Tibial nerve (tissue), 3 donors: ENCODE results near the gene CCDC122.

Experiments used
- POLR2A ChIP-seq, 2 donors: fragments of 450-650 bp; IDR thresholded peaks; one replicate each; pipeline ENCODE4 v1.6.1; 2017; ENCODE audit warnings: antibody characterized with exemption in 2 of 2, mild to moderate bottlenecking in 2 of 2, moderate library complexity in 2 of 2
- TF ChIP-seq, protein P1 (sequence below), 5 experiments: fragments of 200-600 bp in 3 of 5; fragments of 450-650 bp in 2 of 5; sonication (generic) in 3 of 5; IDR thresholded peaks; one replicate each; pipeline ENCODE4 v1.5.1; 2016 to 2019; ENCODE audit warnings: antibody characterized with exemption in 5 of 5, mild to moderate bottlenecking in 3 of 5, moderate library complexity in 2 of 5

- TF ChIP-seq, protein P1, sequence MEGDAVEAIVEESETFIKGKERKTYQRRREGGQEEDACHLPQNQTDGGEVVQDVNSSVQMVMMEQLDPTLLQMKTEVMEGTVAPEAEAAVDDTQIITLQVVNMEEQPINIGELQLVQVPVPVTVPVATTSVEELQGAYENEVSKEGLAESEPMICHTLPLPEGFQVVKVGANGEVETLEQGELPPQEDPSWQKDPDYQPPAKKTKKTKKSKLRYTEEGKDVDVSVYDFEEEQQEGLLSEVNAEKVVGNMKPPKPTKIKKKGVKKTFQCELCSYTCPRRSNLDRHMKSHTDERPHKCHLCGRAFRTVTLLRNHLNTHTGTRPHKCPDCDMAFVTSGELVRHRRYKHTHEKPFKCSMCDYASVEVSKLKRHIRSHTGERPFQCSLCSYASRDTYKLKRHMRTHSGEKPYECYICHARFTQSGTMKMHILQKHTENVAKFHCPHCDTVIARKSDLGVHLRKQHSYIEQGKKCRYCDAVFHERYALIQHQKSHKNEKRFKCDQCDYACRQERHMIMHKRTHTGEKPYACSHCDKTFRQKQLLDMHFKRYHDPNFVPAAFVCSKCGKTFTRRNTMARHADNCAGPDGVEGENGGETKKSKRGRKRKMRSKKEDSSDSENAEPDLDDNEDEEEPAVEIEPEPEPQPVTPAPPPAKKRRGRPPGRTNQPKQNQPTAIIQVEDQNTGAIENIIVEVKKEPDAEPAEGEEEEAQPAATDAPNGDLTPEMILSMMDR (IDR thresholded peaks at IDR 0.05): no peak
- TF ChIP-seq POLR2A (IDR thresholded peaks at IDR 0.05): no peak
These were observed 45.2 kb upstream of the CCDC122 start for GRCh38 chr13:43924549-43925245.
